ENCODE measurements around the gene TEX50.
"Not testable (repeated sequence)": the region's sequence is repeated elsewhere in the genome, so short reads cannot be mapped to it uniquely, and the experiment has no call there.

TEX50 gene

DNA sequence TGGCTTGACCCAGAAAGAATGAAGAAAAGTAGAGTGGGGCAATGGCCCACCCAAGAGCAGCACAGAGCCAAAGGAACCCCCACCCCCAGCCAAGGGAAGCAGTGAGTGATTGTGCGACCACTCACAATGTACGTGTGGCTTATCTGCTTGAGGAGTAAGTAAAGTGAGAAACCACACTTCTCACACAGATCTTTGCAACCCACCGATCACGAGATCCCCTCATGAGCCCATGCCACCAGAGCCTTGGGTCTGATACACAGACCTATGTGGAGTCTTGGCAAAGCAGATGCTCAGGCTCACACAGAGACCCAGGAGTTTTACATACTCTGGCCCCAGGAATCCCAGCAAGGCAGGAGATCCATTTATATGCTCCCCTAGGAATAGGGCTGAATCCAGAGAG is 18.3 kb upstream of the TEX50 start:
- DNase-seq (ENCODE audit: low spot score) = no peak
- H3K27ac ChIP-seq = no peak overlapping the region
- TF ChIP-seq CTCF (IDR thresholded peaks at IDR 0.05) = no peak
- no peak overlapping the region for H3K4me3 ChIP-seq

DNA sequence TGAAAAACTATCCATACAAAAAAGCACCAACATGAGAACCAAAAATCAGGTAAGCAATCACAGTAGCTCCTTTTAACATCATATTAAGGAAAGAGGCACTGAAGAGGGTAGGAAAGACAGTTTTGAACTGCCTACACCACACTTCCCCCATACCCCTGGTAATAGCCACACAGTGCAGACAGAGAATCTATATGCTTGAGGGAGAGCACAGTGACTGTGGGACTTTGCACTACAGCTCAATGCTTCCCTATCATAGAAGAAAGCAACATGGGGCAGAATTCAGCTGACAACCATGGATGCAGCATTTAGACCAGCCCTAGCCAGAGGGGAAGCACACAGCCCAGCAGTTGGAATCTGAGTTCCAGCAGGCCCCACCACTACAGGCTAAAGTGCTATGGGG is 7.9 kb upstream of the TEX50 start:
- TF ChIP-seq CTCF (IDR thresholded peaks at IDR 0.05) = no peak
- DNase-seq (ENCODE audit: low spot score) = no peak
- Histone ChIP-seq H3K27ac (no peak overlapping the region), H3K4me3 (no peak overlapping the region)

- no peak for DNase-seq (ENCODE audit: low spot score)
- Histone ChIP-seq H3K4me3 (no peak overlapping the region), H3K27ac (no peak overlapping the region)
- TF ChIP-seq CTCF (IDR thresholded peaks at IDR 0.05) = no peak
These were observed 6.2 kb upstream of the TEX50 start for GRCh38 chr1:173628888-173629287.

DNA sequence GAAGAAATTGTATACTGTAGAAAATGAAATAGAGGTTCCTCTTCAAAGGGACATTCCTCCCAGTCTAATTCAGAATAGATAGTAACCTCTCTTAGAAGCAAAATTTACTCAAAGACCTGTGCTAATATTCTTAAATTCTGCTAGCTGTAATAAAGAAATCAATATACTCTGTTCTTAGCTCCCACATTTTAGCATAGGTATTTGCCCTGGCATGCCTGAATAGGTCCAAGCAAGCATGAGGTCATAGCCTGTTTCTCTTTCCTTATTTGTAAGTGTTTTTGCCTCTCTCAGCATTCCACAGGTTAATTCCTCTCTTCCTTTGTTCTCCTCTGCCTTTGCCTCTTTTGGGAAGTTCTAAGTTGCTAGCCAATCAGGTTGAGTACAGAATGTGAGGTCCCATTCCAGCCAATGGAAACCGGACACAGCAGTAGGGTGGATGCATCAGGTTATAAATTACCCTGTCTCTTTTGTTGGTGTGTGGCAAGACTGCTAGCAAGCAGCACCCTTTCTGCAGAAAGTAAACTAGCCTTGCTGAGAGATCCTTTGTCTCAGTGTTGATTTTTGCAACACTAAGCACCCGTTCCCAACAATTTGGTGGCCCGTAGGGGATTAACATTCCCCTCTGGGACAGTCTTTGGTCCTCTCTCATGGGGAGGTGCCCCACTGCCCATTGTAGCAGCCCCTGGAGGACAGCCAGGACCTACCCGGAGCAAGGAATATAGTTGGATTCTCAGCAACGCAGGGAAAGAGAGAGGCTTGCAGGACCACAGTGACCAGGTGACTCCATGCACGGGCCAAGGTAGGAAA is 2.3 kb downstream of the TEX50 start:
- DNase-seq (ENCODE audit: low spot score); H3K27ac ChIP-seq; H3K4me3 ChIP-seq: not testable (repeated sequence)

- no peak for TF ChIP-seq CTCF (IDR thresholded peaks at IDR 0.05)
- Histone ChIP-seq H3K27ac (no peak overlapping the region), H3K4me3 (no peak overlapping the region)
- no peak for DNase-seq (ENCODE audit: low spot score)
These were observed 3.2 kb downstream of the TEX50 start for GRCh38 chr1:173638043-173639021.

GRCh38 chr1:173639102-173639501 is 4.0 kb downstream of the TEX50 start:
- TF ChIP-seq CTCF (IDR thresholded peaks at IDR 0.05) = no peak
- H3K27ac ChIP-seq = no peak overlapping the region
- no peak for DNase-seq (ENCODE audit: low spot score)
- H3K4me3 ChIP-seq = no peak overlapping the region

- not testable (repeated sequence) for H3K27ac ChIP-seq; DNase-seq (ENCODE audit: low spot score); H3K4me3 ChIP-seq
These were observed 7.5 kb downstream of the TEX50 start for GRCh38 chr1:173642450-173643139.

Data from coronary artery (tissue), 2 donors.